ENCODE data around the gene IL1RAP.

GRCh38 chr3:190706582-190706981, 192.7 kb downstream of the IL1RAP start:
- no peak for TF ChIP-seq EZH2phosphoT487 (IDR thresholded peaks at IDR 0.05; ENCODE audit: borderline replicate concordance)
- no peak for TF ChIP-seq CTCF (conservative IDR thresholded peaks at IDR 0.05; ENCODE audit: low read length)
